Uterus (tissue), 4 donors: ENCODE measurements around the gene PRKAB2. TPM values are rescaled to one million over a fixed set of nuclear protein-coding genes. Genes with fewer than 3 reads are reported as not detected.
"Not testable (repeated sequence)": the region's sequence is repeated elsewhere in the genome, so short reads cannot be mapped to it uniquely, and the experiment has no call there.

ENCODE experiments used
- DNase-seq, 2 donors: peaks; one replicate each; pipeline ENCODE4 v3.0.0-alpha.2; 2019 to 2020
- H3K27ac ChIP-seq, 2 donors: fragments of 200-600 bp; sonication (generic); 1 replicate in 1 of 2; 2 replicates in 1 of 2; pipeline ENCODE4 v1.5.1; 2016 to 2018
- H3K27me3 ChIP-seq, 2 donors: fragments of 200-600 bp; sonication (generic); one replicate each; pipeline ENCODE4 v1.5.1; 2018 to 2019; ENCODE audit warnings: control low read depth in 1 of 2
- H3K36me3 ChIP-seq, 2 donors: fragments of 200-600 bp; sonication (generic); one replicate each; pipeline ENCODE4 v1.5.1; 2019; ENCODE audit warnings: control low read depth in 1 of 2
- H3K4me1 ChIP-seq, 2 donors: fragments of 200-600 bp; sonication (generic); one replicate each; pipeline ENCODE4 v1.5.1; 2018 to 2019; ENCODE audit warnings: control low read depth in 1 of 2
- H3K4me3 ChIP-seq, 2 donors: fragments of 200-600 bp; sonication (generic); 1 replicate in 1 of 2; 2 replicates in 1 of 2; pipeline ENCODE4 v1.5.1; 2018 to 2019; ENCODE audit warnings: mild to moderate bottlenecking in 1 of 2
- H3K9me3 ChIP-seq, 2 donors: fragments of 200-600 bp; sonication (generic); one replicate each; pipeline ENCODE4 v1.5.1; 2019; ENCODE audit warnings: control low read depth in 1 of 2
- CTCF ChIP-seq, 4 experiments: fragments of 200-600 bp in 2 of 4; fragments of 450-650 bp in 2 of 4; sonication (generic) in 2 of 4; IDR thresholded peaks; one replicate each; pipeline ENCODE4 v1.5.1; 2016 to 2019; ENCODE audit warnings: antibody characterized with exemption in 4 of 4, mild to moderate bottlenecking in 2 of 4, moderate library complexity in 1 of 4
- POLR2A ChIP-seq, 2 donors: fragments of 450-650 bp; IDR thresholded peaks; one replicate each; pipeline ENCODE4 v1.6.1; 2016; ENCODE audit warnings: antibody characterized with exemption in 2 of 2, mild to moderate bottlenecking in 1 of 2, moderate library complexity in 1 of 2
- intact Hi-C: fragments of 100-400 bp; cut with DNase I; formaldehyde crosslinking; loops from one replicate; pipeline ENCODE4 v1.15.1; 2023; ENCODE audit warnings: low total_unique reads
- total RNA-seq, 4 donors: library from RNA; depleted of rRNA in 3 of 4; stranded (reverse); fragments of >200 nt in 3 of 4; gene quantifications; one replicate each; pipeline versions ENCODE4 v1.1.0 to v1.2.4, GENCODE V29; 2014 to 2023
- donor health status: DM: yes; HTN: yes; CAD: no.

The PRKAB2 gene
- total RNA-seq, 4 donors from 2014 or later: 10.9 to 22.5 (median 15.2) TPM

DNA sequence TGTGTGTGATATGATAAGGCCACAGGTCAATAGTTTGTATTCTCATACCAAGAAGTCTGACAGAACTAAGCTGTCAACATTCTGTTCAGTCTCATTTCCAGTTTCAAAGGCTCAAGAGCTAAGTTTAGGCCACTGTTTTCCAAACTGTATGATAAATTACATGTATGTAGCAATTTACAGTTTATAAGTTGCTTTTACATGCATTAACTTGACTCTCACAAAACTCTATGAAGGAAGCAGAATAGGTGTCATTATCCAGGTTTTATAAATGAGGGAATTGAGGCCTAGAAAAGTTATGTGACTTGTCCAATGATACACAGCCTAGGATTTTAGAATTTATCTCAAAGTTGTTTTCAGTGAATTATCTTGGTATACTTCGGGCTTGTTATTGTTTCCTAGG lies 29.5 kb upstream of the PRKAB2 start:
- no peak for DNase-seq
- H3K27me3 ChIP-seq: no peaks in the 10 kb centered on the region
- intact Hi-C loops: no loop called here
- H3K27ac ChIP-seq: no peak overlapping the region
- no peaks in the 10 kb centered on the region for H3K4me1 ChIP-seq
- no peak overlapping the region for H3K4me3 ChIP-seq
- H3K9me3 ChIP-seq: no peaks in the 10 kb centered on the region
- H3K36me3 ChIP-seq: no peaks in the 10 kb centered on the region
- TF ChIP-seq CTCF (IDR thresholded peaks at IDR 0.05): no peak
- no peak for TF ChIP-seq POLR2A (IDR thresholded peaks at IDR 0.05)

GRCh38 chr1:147201276-147201675 lies 29.0 kb upstream of the PRKAB2 start:
- DNase-seq: no peak
- intact Hi-C loops: no loop called here
- TF ChIP-seq CTCF (IDR thresholded peaks at IDR 0.05): no peak
- TF ChIP-seq POLR2A (IDR thresholded peaks at IDR 0.05): no peak

GRCh38 chr1:147197324-147197723 lies 25.1 kb upstream of the PRKAB2 start:
- H3K27me3 ChIP-seq, intact Hi-C loops, H3K4me1 ChIP-seq, H3K27ac ChIP-seq, H3K4me3 ChIP-seq, H3K36me3 ChIP-seq, DNase-seq, H3K9me3 ChIP-seq: not testable (repeated sequence)

More at GRCh38 chr1:147201276-147201675, 29.0 kb upstream of the PRKAB2 start:
- no peaks in the 10 kb centered on the region for H3K27me3 ChIP-seq
- H3K27ac ChIP-seq: no peak overlapping the region
- no peaks in the 10 kb centered on the region for H3K4me1 ChIP-seq
- no peaks in the 10 kb centered on the region for H3K9me3 ChIP-seq
- no peaks in the 10 kb centered on the region for H3K36me3 ChIP-seq
- H3K4me3 ChIP-seq: no peak overlapping the region

DNA sequence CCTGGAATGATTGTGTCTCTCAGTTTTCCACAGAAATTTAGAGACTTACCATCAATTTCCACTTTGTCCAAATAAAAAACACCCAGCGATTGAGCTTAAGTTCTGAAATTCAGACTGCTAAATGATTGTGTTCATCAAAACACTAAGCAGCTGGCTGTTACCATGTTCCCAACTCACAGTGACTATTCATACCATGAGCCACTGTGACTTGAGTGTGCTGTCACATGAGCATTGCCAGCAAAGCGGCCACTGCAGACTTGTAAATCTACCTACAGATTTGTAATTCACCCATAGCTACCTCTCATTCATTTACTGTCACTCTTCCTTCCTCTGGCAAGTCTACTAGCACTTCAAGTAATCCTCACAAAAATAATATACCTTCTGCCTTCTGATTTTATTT lies 17.2 kb upstream of the PRKAB2 start:
- H3K36me3 ChIP-seq: no peaks in the 10 kb centered on the region
- intact Hi-C loops: no loop called here
- no peak for DNase-seq
- H3K27ac ChIP-seq: no peak overlapping the region
- no peaks in the 10 kb centered on the region for H3K27me3 ChIP-seq
- no peak overlapping the region for H3K4me3 ChIP-seq
- no peaks in the 10 kb centered on the region for H3K4me1 ChIP-seq
- TF ChIP-seq POLR2A (IDR thresholded peaks at IDR 0.05) (no peak), CTCF (IDR thresholded peaks at IDR 0.05) (no peak)
- H3K9me3 ChIP-seq: no peaks in the 10 kb centered on the region

DNA sequence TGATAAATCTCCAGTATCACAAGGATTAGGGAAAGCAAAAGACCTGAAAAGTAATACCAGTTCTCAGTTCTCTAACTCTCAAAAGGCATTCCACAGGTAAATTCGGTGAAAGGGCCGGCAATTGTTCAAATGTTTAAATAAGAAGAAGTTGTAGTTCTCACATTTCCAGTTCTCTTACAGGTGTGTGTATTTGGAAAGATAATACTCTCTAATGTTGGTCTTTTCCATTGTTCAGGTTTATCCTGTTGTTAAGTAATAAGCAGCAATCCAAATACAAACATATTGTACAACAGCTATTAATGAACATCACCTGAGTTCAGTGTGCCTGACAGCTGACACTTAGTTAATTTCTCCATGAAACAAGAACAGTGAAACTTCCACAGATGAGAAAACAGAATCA lies 13.2 kb upstream of the PRKAB2 start:
- TF ChIP-seq CTCF (IDR thresholded peaks at IDR 0.05) (no peak), POLR2A (IDR thresholded peaks at IDR 0.05) (no peak)
- Histone ChIP-seq H3K27me3 (no peaks in the 10 kb centered on the region), H3K9me3 (no peaks in the 10 kb centered on the region), H3K36me3 (no peaks in the 10 kb centered on the region), H3K4me3 (no peak overlapping the region), H3K27ac (no peak overlapping the region), H3K4me1 (no peaks in the 10 kb centered on the region)
- intact Hi-C loops: no loop called here
- no peak for DNase-seq
